GM18511 (cell line): ENCODE data around the gene COL26A1.
"Not testable (repeated sequence)": the region's sequence is repeated elsewhere in the genome, so short reads cannot be mapped to it uniquely, and the experiment has no call there.

Experiments used
- ATAC-seq: cut with Tn5 transposase; IDR thresholded peaks from one replicate; pipeline ENCODE4 v1.9.1; 2021; ENCODE audit warnings: mild to moderate bottlenecking, moderate library complexity; ENCODE audit not compliant: unreplicated experiment

Gene COL26A1

GRCh38 chr7:101589976-101590662 lies 227.4 kb downstream of the COL26A1 start:
- no peak for ATAC-seq

- ATAC-seq = no peak
Measured at GRCh38 chr7:101590663-101591435, 228.2 kb downstream of the COL26A1 start.

DNA sequence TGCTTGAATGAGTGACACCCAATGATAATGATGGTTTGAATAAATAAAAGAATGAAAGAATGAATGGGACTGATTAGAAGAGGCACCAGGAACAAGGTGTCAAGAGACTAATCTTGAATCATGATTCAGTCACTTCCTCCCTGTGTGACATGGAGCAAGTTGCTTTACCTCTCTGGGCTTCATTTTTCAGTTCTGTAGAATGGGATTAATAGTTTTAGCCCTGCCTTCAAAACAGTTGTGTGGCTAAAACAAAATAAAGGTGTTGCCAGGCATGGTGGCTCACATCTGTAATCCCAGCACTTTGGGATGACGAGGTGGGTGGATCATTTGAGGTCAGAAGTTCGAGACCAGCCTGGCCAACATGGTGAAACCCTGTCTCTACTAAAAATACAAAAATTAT lies 228.8 kb downstream of the COL26A1 start:
- no peak for ATAC-seq

DNA sequence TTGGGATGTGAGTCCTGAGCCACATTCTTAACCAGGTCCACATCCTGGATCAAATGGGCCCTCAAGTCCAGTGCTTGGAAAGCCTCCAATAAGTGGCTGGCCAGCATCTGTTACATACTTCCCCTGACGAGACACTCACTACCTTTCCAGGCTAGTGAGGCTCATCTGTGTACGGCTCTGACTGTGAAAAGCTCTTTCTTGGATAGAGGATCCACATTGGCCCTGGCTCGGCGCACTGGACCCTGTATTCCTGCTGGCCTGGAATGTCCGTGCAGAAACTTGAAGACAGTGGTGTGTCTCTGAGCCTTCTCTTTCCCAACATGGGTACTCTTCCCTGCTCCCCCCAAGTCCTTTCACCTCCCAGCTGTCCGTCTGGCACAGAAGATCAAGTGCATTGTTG lies 230.9 kb downstream of the COL26A1 start:
- no peak for ATAC-seq

DNA sequence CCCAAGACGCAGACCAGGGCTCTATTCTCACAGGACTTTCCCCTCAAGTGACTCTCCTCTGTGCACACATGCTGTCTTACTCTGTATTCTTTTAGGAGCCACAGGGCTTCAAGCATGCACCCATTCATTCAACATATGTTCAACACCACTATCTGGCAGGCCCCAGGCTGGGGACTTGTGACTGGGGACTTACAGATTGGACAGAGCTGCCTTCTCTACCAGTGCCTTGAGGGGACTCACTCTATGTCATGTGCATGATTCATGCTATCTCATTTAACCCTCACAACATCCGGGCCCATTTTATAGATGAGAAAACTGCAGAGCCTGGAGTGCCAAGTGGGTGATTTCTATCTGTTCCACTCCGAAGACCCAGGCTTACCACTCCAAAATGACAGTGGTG lies 232.1 kb downstream of the COL26A1 start:
- ATAC-seq = no peak

GRCh38 chr7:101595246-101595645 lies 232.6 kb downstream of the COL26A1 start:
- ATAC-seq = no peak

DNA sequence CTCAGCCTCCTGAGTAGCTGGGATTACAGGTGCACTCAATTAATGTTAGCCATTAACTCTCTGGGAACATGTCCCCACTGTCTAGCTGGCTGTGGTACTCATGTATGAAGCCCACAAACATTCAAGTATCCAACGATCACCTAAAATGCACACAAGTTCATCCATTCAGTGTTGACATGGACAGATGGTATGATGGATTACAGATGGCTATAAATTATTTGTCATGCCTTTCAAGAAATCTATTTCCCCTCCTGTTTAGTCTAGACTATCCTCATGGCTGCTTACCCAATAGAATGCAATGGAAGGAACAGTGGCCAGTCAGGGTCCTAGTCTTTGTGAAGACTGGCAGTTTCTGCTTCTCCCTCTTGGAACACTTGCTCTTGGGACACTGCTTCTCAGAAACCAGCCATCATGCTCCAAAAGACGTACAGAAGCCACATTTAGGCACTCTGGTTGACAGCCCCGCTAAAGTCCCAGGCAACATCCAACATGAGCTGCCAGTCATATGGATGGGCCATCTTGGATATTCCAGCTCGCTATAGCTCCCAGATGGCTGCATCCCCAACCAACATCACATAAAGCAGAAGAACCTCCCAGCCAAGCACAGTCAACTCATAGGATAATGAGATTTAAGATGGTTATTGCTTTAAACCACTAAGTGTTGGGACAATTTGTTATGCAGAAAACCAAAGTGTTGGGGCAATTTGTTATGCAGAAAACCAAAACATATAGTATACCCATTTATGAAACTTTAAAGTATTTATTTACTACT lies 233.3 kb downstream of the COL26A1 start:
- ATAC-seq = no peak

DNA sequence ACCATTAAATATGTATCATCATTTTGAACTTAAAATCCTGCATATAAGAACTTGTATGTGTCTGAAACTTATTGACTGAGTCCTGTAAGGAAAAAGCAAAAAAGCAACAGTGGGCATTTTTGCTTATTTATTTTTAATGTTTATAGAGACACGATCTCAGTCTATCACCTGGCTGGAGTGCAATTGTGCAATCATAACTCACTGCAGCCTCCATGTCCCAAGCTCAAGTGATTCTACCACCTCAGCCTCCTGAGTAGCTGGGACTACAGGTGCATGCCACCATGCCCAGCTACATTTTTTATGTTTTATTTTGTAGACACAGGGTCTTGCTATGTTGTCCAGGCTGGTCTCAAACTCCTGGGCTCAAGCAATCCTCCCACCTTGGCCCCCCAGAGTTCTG lies 234.2 kb downstream of the COL26A1 start:
- ATAC-seq = no peak

- ATAC-seq = no peak
Measured at GRCh38 chr7:101597941-101598340, 235.3 kb downstream of the COL26A1 start.

GRCh38 chr7:101598422-101598985 lies 235.8 kb downstream of the COL26A1 start:
- no peak for ATAC-seq

DNA sequence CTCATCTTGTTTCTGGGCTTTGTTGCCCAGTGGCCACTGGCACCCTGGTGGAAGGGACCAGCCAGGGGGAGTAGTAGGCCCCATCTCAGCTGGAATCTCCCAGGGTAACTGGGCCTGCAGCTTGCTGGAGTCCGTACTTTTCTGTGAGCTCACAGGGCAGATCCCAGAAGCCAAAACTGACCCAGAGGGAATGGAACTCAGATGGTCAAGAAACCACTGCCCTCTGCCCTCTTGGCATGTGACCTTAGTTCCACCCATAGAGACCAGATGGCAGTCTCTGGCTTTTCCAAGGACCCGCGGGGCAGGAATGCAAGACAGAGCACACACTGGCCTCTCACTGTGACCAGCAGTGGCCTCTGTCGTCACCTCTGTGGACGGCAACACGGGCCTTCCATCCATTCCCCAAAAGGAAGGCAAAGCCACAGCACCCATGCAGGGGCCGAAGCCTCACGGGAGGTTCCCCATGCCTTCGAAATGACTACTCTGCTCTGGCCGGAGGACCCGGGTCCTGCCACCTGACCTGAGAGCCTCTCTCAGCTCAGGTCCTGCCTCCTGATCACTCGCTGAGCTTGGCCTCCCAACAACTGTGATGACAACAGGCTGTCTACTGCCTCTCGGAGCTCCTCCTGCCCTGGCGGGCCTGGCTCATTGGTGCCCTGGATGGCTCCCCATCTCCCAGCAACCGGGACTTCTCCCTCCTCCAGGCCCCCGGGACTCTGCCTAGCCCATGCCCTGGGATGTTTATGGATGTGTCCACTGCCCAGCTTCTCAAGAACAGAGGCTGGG lies 236.5 kb downstream of the COL26A1 start:
- no peak for ATAC-seq

GRCh38 chr7:101599787-101600186 lies 237.1 kb downstream of the COL26A1 start:
- no peak for ATAC-seq

- ATAC-seq = no peak
Measured at GRCh38 chr7:101602082-101602481, 239.4 kb downstream of the COL26A1 start.

- no peak for ATAC-seq
Measured at GRCh38 chr7:101602484-101603241, 240.0 kb downstream of the COL26A1 start.

GRCh38 chr7:101604331-101604933 lies 241.8 kb downstream of the COL26A1 start:
- no peak for ATAC-seq

DNA sequence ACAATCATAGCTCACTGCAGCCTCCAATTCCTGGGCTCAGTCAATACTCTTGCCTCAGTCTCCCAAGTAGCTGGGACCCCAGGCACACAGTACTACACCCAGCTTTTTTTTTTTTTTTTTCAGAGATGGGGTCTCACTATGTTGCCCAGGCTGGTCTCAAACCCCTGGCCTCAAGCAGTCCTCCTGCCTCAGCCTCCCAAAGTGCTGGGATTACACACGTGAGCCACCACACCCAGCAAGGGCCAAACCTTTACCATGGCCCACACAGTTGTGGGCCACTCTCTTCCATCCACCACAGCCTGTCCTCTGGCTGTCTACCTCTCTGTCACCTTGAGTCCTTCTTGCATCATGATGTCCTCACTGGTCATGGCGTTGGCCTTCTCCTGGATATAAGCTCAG lies 242.3 kb downstream of the COL26A1 start:
- ATAC-seq = not testable (repeated sequence)

DNA sequence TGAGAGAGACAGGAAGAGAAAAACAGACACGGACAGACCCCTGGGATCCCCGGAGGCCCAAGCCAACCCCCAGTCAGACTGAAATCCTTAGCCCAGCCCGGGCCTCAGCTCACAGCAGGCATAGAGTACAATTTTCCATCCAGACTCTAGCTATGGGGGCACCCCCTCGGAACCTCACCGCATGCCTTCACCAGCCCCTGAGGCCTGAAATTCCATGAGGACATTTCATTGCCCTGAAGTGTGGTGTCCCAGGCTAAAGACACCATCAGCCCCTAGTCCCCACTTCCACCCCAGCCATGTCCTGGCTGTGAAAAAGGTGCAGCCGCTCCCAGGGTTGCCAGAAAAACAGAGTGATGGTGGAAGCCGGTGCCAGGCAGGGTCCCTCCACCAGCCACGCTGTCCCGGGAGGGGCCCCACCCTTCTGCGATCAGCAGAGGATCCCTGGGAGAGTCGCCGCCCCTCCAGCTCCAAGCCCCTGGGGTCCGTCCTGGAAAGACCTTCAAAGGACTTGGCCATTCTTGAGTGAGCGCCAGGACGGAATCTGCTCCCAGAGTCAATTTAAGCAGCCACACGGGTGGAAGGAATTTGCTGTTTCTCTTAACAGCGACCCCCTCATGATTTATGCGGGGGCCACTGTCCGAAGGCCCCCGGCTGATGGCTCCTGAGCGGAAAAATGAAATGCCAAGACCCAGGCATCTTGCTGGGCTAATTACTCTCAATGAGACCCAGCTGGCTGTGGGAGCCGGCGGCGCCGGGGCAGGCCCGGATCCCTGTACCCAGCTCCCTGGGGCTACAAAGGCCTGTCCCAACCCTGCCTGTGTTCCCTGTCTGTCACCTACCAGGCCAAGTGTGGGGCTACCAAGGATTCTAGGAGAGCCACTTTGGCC lies 243.2 kb downstream of the COL26A1 start:
- no peak for ATAC-seq

- ATAC-seq = no peak
Measured at GRCh38 chr7:101606498-101606923, 243.8 kb downstream of the COL26A1 start.
